ENCODE results near the gene HHIPL1.

- TF ChIP-seq CTCF (IDR thresholded peaks at IDR 0.05; ENCODE audit: poor library complexity), result no peak
- no peak for TF ChIP-seq EZH2 (IDR thresholded peaks at IDR 0.05; ENCODE audit: borderline replicate concordance)
- no peak for TF ChIP-seq EZH2phosphoT487 (IDR thresholded peaks at IDR 0.05; ENCODE audit: low read depth, severe bottlenecking, unreplicated experiment)
Observed at GRCh38 chr14:99596772-99597171, 48.2 kb upstream of the HHIPL1 start.
